Fibroblast of lung (primary cell): ENCODE results near the gene KDM6B.

Experiments used
- CTCF ChIP-seq, 2 donors: IDR thresholded peaks in 1 of 2; conservative IDR thresholded peaks in 1 of 2; 1 replicate in 1 of 2; 2 replicates in 1 of 2; pipeline ENCODE4 v1.5.1; 2011 to 2012; ENCODE audit warnings: low read length in 2 of 2, control low read depth in 1 of 2, inconsistent platforms in 1 of 2, low read depth in 1 of 2, mild to moderate bottlenecking in 1 of 2
- EZH2 ChIP-seq: IDR thresholded peaks from 2 replicates; pipeline ENCODE4 v1.5.1; 2012; ENCODE audit warnings: low read length, control low read depth, mild to moderate bottlenecking; ENCODE audit errors: missing control alignments

DNA sequence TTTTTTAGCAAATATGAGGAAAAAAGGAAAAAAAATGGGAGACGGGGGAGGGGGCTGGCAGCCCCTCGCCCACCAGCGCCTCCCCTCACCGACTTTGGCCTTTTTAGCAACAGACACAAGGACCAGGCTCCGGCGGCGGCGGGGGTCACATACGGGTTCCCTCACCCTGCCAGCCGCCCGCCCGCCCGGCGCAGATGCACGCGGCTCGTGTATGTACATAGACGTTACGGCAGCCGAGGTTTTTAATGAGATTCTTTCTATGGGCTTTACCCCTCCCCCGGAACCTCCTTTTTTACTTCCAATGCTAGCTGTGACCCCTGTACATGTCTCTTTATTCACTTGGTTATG lies 19.6 kb downstream of the KDM6B start:
- TF ChIP-seq CTCF (conservative IDR thresholded peaks at IDR 0.05 in 1 of 2, IDR thresholded peaks at IDR 0.05 in 1 of 2; ENCODE audit: low read depth in 1 of 2, low read length in 2 of 2): no peak
- no peak for TF ChIP-seq EZH2
